ENCODE data around the gene FGF2. TPM values are rescaled to one million over a fixed set of nuclear protein-coding genes. Genes with fewer than 3 reads are reported as not detected.

The FGF2 gene
- total RNA-seq, 2 experiments from 2014 or later, result not detected

DNA sequence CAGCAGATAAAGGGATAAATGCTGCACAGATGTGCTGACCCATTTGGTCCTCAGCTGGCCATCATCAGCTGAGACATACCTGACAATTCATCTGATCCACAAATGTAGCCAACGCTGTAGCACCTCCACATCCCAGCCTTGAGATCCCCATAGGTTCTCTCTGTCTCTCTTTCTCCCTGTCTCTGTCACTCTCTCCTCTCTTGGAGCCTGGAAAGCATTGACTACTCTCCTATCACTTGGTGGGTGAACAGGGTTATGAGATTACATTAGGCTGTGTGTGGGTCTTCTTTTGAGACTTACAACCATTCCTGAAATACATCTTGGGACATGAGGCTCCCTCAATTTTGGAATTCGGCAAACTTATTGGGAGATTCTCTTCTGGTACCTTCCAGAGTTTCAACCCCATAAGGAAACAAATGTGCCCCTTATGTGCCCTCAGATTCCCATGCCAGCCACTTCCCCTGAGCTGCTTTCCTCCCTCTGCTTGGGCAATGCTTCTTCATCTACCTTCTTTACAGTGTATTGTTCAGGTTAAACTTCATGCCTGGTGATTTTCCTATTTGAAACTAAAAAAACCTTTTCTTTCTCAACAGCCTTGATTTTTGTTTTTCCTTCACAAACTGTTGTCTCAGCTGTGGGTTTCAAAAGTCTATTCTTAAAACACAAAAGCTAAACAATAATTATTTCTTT is 29.1 kb upstream of the FGF2 start:
- no peaks in the 10 kb centered on the region for H3K27me3 ChIP-seq (ENCODE audit: control insufficient read depth in 1 of 2, insufficient read depth in 2 of 2, low read length in 2 of 2)
- H3K4me3 Mint-ChIP-seq, result no peak overlapping the region
- CTCF ChIA-PET, result no interaction called here
- intact Hi-C loops (cut with DNase I, micrococcal nuclease), result no loop called here
- TF ChIP-seq, protein P1, sequence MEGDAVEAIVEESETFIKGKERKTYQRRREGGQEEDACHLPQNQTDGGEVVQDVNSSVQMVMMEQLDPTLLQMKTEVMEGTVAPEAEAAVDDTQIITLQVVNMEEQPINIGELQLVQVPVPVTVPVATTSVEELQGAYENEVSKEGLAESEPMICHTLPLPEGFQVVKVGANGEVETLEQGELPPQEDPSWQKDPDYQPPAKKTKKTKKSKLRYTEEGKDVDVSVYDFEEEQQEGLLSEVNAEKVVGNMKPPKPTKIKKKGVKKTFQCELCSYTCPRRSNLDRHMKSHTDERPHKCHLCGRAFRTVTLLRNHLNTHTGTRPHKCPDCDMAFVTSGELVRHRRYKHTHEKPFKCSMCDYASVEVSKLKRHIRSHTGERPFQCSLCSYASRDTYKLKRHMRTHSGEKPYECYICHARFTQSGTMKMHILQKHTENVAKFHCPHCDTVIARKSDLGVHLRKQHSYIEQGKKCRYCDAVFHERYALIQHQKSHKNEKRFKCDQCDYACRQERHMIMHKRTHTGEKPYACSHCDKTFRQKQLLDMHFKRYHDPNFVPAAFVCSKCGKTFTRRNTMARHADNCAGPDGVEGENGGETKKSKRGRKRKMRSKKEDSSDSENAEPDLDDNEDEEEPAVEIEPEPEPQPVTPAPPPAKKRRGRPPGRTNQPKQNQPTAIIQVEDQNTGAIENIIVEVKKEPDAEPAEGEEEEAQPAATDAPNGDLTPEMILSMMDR (IDR thresholded peaks at IDR 0.05), result no peak
- H3K27ac Mint-ChIP-seq, result no peak overlapping the region
- H3K4me3 ChIP-seq (ENCODE audit: low read length), result no peak overlapping the region
- no peaks in the 10 kb centered on the region for H3K9me3 ChIP-seq (ENCODE audit: control insufficient read depth in 1 of 2, insufficient read depth in 1 of 2, low read length in 2 of 2)
- no peaks in the 10 kb centered on the region for H3K9me3 Mint-ChIP-seq
- no peak for ATAC-seq (ENCODE audit: poor library complexity)
- H3K36me3 ChIP-seq (ENCODE audit: insufficient read depth, low read length), result no peaks in the 10 kb centered on the region
- no peak for DNase-seq
- H3K27me3 Mint-ChIP-seq, result peaks cover 5% of the 10 kb centered on the region
- H3K4me1 ChIP-seq (ENCODE audit: insufficient read depth, low read length), result no peaks in the 10 kb centered on the region
- no peaks in the 10 kb centered on the region for H3K4me1 Mint-ChIP-seq (ENCODE audit: low read depth)
- no peaks in the 10 kb centered on the region for H3K36me3 Mint-ChIP-seq (ENCODE audit: low read depth)
- POLR2A ChIA-PET, result no interaction called here
- no peak overlapping the region for H3K27ac ChIP-seq (ENCODE audit: low read depth in 1 of 2, low read length in 2 of 2)

DNA sequence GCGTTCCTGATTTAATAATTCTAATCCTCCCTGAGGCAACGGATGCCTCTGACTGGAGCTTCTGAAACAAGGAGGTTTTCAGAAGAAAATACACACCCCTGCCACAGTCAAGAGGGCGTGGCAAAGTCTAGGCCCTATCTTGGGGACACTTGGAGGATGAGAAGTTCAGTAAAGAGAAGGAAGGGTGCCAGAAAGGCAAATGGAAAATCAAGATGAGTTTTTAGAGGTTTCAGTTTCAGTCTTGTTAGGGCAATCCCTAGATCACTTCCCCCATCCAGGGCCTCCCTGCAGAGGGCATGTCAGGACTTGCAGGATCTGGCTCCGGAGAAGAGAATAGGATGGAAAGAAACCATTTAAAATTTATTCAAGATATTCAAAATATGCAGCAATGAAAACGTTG is 28.5 kb upstream of the FGF2 start:
- intact Hi-C loops (cut with DNase I, micrococcal nuclease), result no loop called here
- ChIA-PET CTCF (interaction anchor here (0.6 kb wide), 1 partner anchor 11 kb away, joined by 3 read pairs; no protein-coding TSS in a partner anchor), POLR2A (no interaction called here)
- no peaks in the 10 kb centered on the region for H3K4me1 Mint-ChIP-seq (ENCODE audit: low read depth)
- TF ChIP-seq, protein P1 (IDR thresholded peaks at IDR 0.05), result no peak
- ATAC-seq (ENCODE audit: poor library complexity), result no peak
- DNase-seq, result no peak
- H3K27ac Mint-ChIP-seq, result no peak overlapping the region
- Histone ChIP-seq H3K4me1 (ENCODE audit: insufficient read depth, low read length) (no peaks in the 10 kb centered on the region), H3K36me3 (ENCODE audit: insufficient read depth, low read length) (no peaks in the 10 kb centered on the region), H3K4me3 (ENCODE audit: low read length) (no peak overlapping the region), H3K27ac (ENCODE audit: low read depth in 1 of 2, low read length in 2 of 2) (no peak overlapping the region), H3K27me3 (ENCODE audit: control insufficient read depth in 1 of 2, insufficient read depth in 2 of 2, low read length in 2 of 2) (no peaks in the 10 kb centered on the region), H3K9me3 (ENCODE audit: control insufficient read depth in 1 of 2, insufficient read depth in 1 of 2, low read length in 2 of 2) (no peaks in the 10 kb centered on the region)
- no peaks in the 10 kb centered on the region for H3K36me3 Mint-ChIP-seq (ENCODE audit: low read depth)
- no peaks in the 10 kb centered on the region for H3K9me3 Mint-ChIP-seq
- no peak overlapping the region for H3K4me3 Mint-ChIP-seq
- peaks cover 5% of the 10 kb centered on the region for H3K27me3 Mint-ChIP-seq

DNA sequence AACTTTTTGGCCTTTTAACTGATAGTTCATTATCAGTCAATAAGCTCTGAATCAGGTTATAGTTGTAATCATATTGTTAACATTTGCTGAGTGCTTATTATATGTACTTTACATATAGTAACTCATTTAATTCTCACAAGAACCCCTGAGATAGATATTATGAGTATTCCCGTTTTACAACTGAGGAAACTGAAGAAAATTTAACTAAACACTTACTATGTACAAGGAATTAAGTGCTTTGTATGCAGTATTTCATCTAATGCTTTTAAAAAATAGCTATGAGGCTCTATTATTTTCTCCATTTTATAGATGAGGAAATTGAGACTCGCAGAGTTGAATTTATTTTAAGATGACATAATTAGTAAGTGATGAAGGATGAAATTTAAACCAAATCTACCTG is 27.7 kb upstream of the FGF2 start:
- intact Hi-C loops (cut with DNase I, micrococcal nuclease), result no loop called here
- no peaks in the 10 kb centered on the region for H3K4me1 Mint-ChIP-seq (ENCODE audit: low read depth)
- Histone ChIP-seq H3K4me3 (ENCODE audit: low read length) (no peak overlapping the region), H3K4me1 (ENCODE audit: insufficient read depth, low read length) (no peaks in the 10 kb centered on the region), H3K9me3 (ENCODE audit: control insufficient read depth in 1 of 2, insufficient read depth in 1 of 2, low read length in 2 of 2) (no peaks in the 10 kb centered on the region), H3K27ac (ENCODE audit: low read depth in 1 of 2, low read length in 2 of 2) (no peak overlapping the region), H3K27me3 (ENCODE audit: control insufficient read depth in 1 of 2, insufficient read depth in 2 of 2, low read length in 2 of 2) (no peaks in the 10 kb centered on the region), H3K36me3 (ENCODE audit: insufficient read depth, low read length) (no peaks in the 10 kb centered on the region)
- H3K36me3 Mint-ChIP-seq (ENCODE audit: low read depth), result no peaks in the 10 kb centered on the region
- peaks cover 5% of the 10 kb centered on the region for H3K27me3 Mint-ChIP-seq
- ChIA-PET CTCF (interaction anchor here (0.6 kb wide), 1 partner anchor 10 kb away, joined by 3 read pairs; no protein-coding TSS in a partner anchor), POLR2A (no interaction called here)
- ATAC-seq (ENCODE audit: poor library complexity), result no peak
- TF ChIP-seq, protein P1 (IDR thresholded peaks at IDR 0.05), result no peak
- no peak overlapping the region for H3K4me3 Mint-ChIP-seq
- H3K27ac Mint-ChIP-seq, result no peak overlapping the region
- DNase-seq, result no peak
- H3K9me3 Mint-ChIP-seq, result no peaks in the 10 kb centered on the region

Data from CD4-positive, alpha-beta T cell (primary cell).